Activated T-helper 17 cell treated with anti-CD3 and anti-CD28 coated beads, Interleukin-2, amount 50 U/mL, for 72 hours (primary cell): ENCODE data around the gene MSI2. TPM values are rescaled to one million over a fixed set of nuclear protein-coding genes. Genes with fewer than 3 reads are reported as not detected.

Experiments
- ATAC-seq: fragments of 150-1000 bp; cut with Tn5 transposase; replicated peaks from 2 replicates; pipeline ENCODE4 v1.10.0; 2021; ENCODE audit warnings: mild to moderate bottlenecking, moderate library complexity
- H3K27ac Mint-ChIP-seq: one replicate; pipeline ENCODE4 v1.8.0; 2022; ENCODE audit warnings: mixed read lengths
- H3K27me3 Mint-ChIP-seq: one replicate; pipeline ENCODE4 v1.8.0; 2022; ENCODE audit warnings: mixed read lengths
- H3K36me3 Mint-ChIP-seq: one replicate; pipeline ENCODE4 v1.8.0; 2022; ENCODE audit warnings: low read depth, mild to moderate bottlenecking, mixed read lengths
- H3K4me1 Mint-ChIP-seq: one replicate; pipeline ENCODE4 v1.8.0; 2022; ENCODE audit warnings: mixed read lengths
- H3K4me3 Mint-ChIP-seq: one replicate; pipeline ENCODE4 v1.8.0; 2022; ENCODE audit warnings: mild to moderate bottlenecking, mixed read lengths
- H3K9me3 Mint-ChIP-seq: one replicate; pipeline ENCODE4 v1.8.0; 2022; ENCODE audit warnings: mixed read lengths
- total RNA-seq, 2 donors: library from RNA; stranded (reverse); gene quantifications; one replicate each; pipeline ENCODE4 v1.2.3, GENCODE V29; 2022

The MSI2 gene
- total RNA-seq, 2 donors from 2014 or later: 96.3 to 128 TPM

- no peaks in the 10 kb centered on the region for H3K36me3 Mint-ChIP-seq
- H3K27me3 Mint-ChIP-seq: no peaks in the 10 kb centered on the region
- H3K9me3 Mint-ChIP-seq: no peaks in the 10 kb centered on the region
- peak overlapping the region; percentile 34 for H3K27ac Mint-ChIP-seq
- H3K4me3 Mint-ChIP-seq: no peak overlapping the region
- peaks cover 33% of the 10 kb centered on the region for H3K4me1 Mint-ChIP-seq
- ATAC-seq: no peak
Observed at GRCh38 chr17:57512258-57512657, 255.9 kb downstream of the MSI2 start.

GRCh38 chr17:57512691-57513090, 256.4 kb downstream of the MSI2 start:
- Mint-ChIP-seq H3K4me1 (peaks cover 33% of the 10 kb centered on the region), H3K27ac (no peak overlapping the region), H3K36me3 (no peaks in the 10 kb centered on the region), H3K9me3 (no peaks in the 10 kb centered on the region), H3K4me3 (no peak overlapping the region), H3K27me3 (no peaks in the 10 kb centered on the region)
- ATAC-seq: no peak

- H3K4me1 Mint-ChIP-seq: peaks cover 30% of the 10 kb centered on the region
- no peak for ATAC-seq
- no peaks in the 10 kb centered on the region for H3K36me3 Mint-ChIP-seq
- H3K9me3 Mint-ChIP-seq: no peaks in the 10 kb centered on the region
- no peaks in the 10 kb centered on the region for H3K27me3 Mint-ChIP-seq
- peak overlapping the region; percentile 21 for H3K4me3 Mint-ChIP-seq
- peak overlapping the region; percentile 41 for H3K27ac Mint-ChIP-seq
Observed at GRCh38 chr17:57513569-57513968, 257.2 kb downstream of the MSI2 start.

GRCh38 chr17:57514614-57515013, 258.3 kb downstream of the MSI2 start:
- H3K27ac Mint-ChIP-seq: peak overlapping the region; percentile 12
- peaks cover 23% of the 10 kb centered on the region for H3K4me1 Mint-ChIP-seq
- peak; percentile 82 for ATAC-seq
- H3K27me3 Mint-ChIP-seq: no peaks in the 10 kb centered on the region
- peak overlapping the region; percentile 21 for H3K4me3 Mint-ChIP-seq
- H3K9me3 Mint-ChIP-seq: no peaks in the 10 kb centered on the region
- no peaks in the 10 kb centered on the region for H3K36me3 Mint-ChIP-seq

GRCh38 chr17:57515662-57516211, 259.4 kb downstream of the MSI2 start:
- ATAC-seq: no peak
- Mint-ChIP-seq H3K36me3 (no peaks in the 10 kb centered on the region), H3K4me3 (peak overlapping the region; percentile 21), H3K27ac (peak overlapping the region; percentile 12), H3K27me3 (no peaks in the 10 kb centered on the region), H3K9me3 (no peaks in the 10 kb centered on the region), H3K4me1 (peaks cover 18% of the 10 kb centered on the region)

- H3K4me1 Mint-ChIP-seq: peaks cover 18% of the 10 kb centered on the region
- H3K9me3 Mint-ChIP-seq: no peaks in the 10 kb centered on the region
- no peak overlapping the region for H3K4me3 Mint-ChIP-seq
- ATAC-seq: no peak
- no peaks in the 10 kb centered on the region for H3K36me3 Mint-ChIP-seq
- H3K27ac Mint-ChIP-seq: no peak overlapping the region
- H3K27me3 Mint-ChIP-seq: no peaks in the 10 kb centered on the region
Observed at GRCh38 chr17:57516290-57517230, 260.2 kb downstream of the MSI2 start.

- H3K27ac Mint-ChIP-seq: no peak overlapping the region
- H3K4me1 Mint-ChIP-seq: peaks cover 17% of the 10 kb centered on the region
- H3K27me3 Mint-ChIP-seq: no peaks in the 10 kb centered on the region
- H3K4me3 Mint-ChIP-seq: no peak overlapping the region
- no peaks in the 10 kb centered on the region for H3K9me3 Mint-ChIP-seq
- no peak for ATAC-seq
- no peaks in the 10 kb centered on the region for H3K36me3 Mint-ChIP-seq
Observed at GRCh38 chr17:57517273-57517631, 260.9 kb downstream of the MSI2 start.

GRCh38 chr17:57517632-57518456, 261.5 kb downstream of the MSI2 start:
- Mint-ChIP-seq H3K9me3 (no peaks in the 10 kb centered on the region), H3K36me3 (no peaks in the 10 kb centered on the region), H3K27me3 (no peaks in the 10 kb centered on the region), H3K4me3 (no peak overlapping the region), H3K4me1 (peaks cover 20% of the 10 kb centered on the region), H3K27ac (peak overlapping the region; percentile 29)
- no peak for ATAC-seq

- ATAC-seq: no peak
- Mint-ChIP-seq H3K4me1 (peaks cover 20% of the 10 kb centered on the region), H3K27me3 (no peaks in the 10 kb centered on the region), H3K9me3 (no peaks in the 10 kb centered on the region), H3K4me3 (no peak overlapping the region), H3K36me3 (no peaks in the 10 kb centered on the region), H3K27ac (peak overlapping the region; percentile 29)
Observed at GRCh38 chr17:57518587-57519581, 262.6 kb downstream of the MSI2 start.

- Mint-ChIP-seq H3K36me3 (no peaks in the 10 kb centered on the region), H3K27me3 (no peaks in the 10 kb centered on the region), H3K27ac (peak overlapping the region; percentile 29), H3K9me3 (no peaks in the 10 kb centered on the region), H3K4me1 (peaks cover 22% of the 10 kb centered on the region), H3K4me3 (no peak overlapping the region)
- ATAC-seq: no peak
Observed at GRCh38 chr17:57519800-57520199, 263.5 kb downstream of the MSI2 start.

- peak overlapping the region; percentile 70 for H3K27ac Mint-ChIP-seq
- ATAC-seq: no peak
- no peaks in the 10 kb centered on the region for H3K27me3 Mint-ChIP-seq
- H3K4me3 Mint-ChIP-seq: no peak overlapping the region
- H3K9me3 Mint-ChIP-seq: no peaks in the 10 kb centered on the region
- peaks cover 20% of the 10 kb centered on the region for H3K4me1 Mint-ChIP-seq
- no peaks in the 10 kb centered on the region for H3K36me3 Mint-ChIP-seq
Observed at GRCh38 chr17:57521606-57522005, 265.3 kb downstream of the MSI2 start.

- no peaks in the 10 kb centered on the region for H3K36me3 Mint-ChIP-seq
- no peaks in the 10 kb centered on the region for H3K9me3 Mint-ChIP-seq
- peaks cover 20% of the 10 kb centered on the region for H3K4me1 Mint-ChIP-seq
- peak overlapping the region; percentile 70 for H3K27ac Mint-ChIP-seq
- no peaks in the 10 kb centered on the region for H3K27me3 Mint-ChIP-seq
- ATAC-seq: no peak
- no peak overlapping the region for H3K4me3 Mint-ChIP-seq
Observed at GRCh38 chr17:57522042-57523005, 266.0 kb downstream of the MSI2 start.
